Measurements from ENCODE around the gene ACOXL. TPM values are rescaled to one million over a fixed set of nuclear protein-coding genes. Genes with fewer than 3 reads are reported as not detected.

Gene ACOXL
- total RNA-seq, 2 experiments from 2014 or later, result not detected

DNA sequence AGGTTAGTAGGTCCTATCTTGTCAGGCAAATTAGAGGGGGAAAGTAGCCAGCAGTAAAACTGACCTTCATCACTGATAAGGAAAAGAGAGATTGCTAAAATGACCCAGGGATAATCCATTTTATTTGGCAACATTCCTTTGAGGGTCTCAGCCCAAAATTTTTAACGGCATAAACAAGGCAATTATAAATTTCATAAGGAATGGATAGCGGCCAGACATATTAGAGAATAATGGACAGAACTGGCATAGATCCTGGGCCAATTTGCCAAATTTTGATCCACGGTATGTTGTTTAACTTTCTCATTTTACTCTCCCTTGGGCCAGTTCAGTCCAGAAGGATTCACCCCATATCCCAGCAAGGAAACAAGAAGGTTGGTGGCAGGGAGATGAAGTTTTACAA is 217.9 kb downstream of the ACOXL start:
- Mint-ChIP-seq H3K27ac (no peak overlapping the region), H3K9me3 (peaks cover 5% of the 10 kb centered on the region), H3K4me1 (ENCODE audit: low read depth) (no peaks in the 10 kb centered on the region), H3K4me3 (no peak overlapping the region), H3K27me3 (no peaks in the 10 kb centered on the region), H3K36me3 (ENCODE audit: low read depth) (no peaks in the 10 kb centered on the region)
- TF ChIP-seq, protein P1, sequence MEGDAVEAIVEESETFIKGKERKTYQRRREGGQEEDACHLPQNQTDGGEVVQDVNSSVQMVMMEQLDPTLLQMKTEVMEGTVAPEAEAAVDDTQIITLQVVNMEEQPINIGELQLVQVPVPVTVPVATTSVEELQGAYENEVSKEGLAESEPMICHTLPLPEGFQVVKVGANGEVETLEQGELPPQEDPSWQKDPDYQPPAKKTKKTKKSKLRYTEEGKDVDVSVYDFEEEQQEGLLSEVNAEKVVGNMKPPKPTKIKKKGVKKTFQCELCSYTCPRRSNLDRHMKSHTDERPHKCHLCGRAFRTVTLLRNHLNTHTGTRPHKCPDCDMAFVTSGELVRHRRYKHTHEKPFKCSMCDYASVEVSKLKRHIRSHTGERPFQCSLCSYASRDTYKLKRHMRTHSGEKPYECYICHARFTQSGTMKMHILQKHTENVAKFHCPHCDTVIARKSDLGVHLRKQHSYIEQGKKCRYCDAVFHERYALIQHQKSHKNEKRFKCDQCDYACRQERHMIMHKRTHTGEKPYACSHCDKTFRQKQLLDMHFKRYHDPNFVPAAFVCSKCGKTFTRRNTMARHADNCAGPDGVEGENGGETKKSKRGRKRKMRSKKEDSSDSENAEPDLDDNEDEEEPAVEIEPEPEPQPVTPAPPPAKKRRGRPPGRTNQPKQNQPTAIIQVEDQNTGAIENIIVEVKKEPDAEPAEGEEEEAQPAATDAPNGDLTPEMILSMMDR (IDR thresholded peaks at IDR 0.05), result no peak
- no peak overlapping the region for H3K4me3 ChIP-seq (ENCODE audit: low read length)
- H3K27me3 ChIP-seq (ENCODE audit: control insufficient read depth in 1 of 2, insufficient read depth in 2 of 2, low read length in 2 of 2), result no peaks in the 10 kb centered on the region
- POLR2A ChIA-PET, result no interaction called here
- ATAC-seq (ENCODE audit: poor library complexity) (no peak), DNase-seq (no peak)
- H3K36me3 ChIP-seq (ENCODE audit: insufficient read depth, low read length), result no peaks in the 10 kb centered on the region
- intact Hi-C loops (cut with DNase I, micrococcal nuclease), result no loop called here
- no peaks in the 10 kb centered on the region for H3K4me1 ChIP-seq (ENCODE audit: insufficient read depth, low read length)
- no peaks in the 10 kb centered on the region for H3K9me3 ChIP-seq (ENCODE audit: control insufficient read depth in 1 of 2, insufficient read depth in 1 of 2, low read length in 2 of 2)
- CTCF ChIA-PET, result no interaction called here
- no peak overlapping the region for H3K27ac ChIP-seq (ENCODE audit: low read depth in 1 of 2, low read length in 2 of 2)

GRCh38 chr2:110955045-110955444 is 222.7 kb downstream of the ACOXL start:
- Mint-ChIP-seq H3K9me3 (no peaks in the 10 kb centered on the region), H3K4me1 (ENCODE audit: low read depth) (no peaks in the 10 kb centered on the region), H3K27me3 (no peaks in the 10 kb centered on the region), H3K4me3 (no peak overlapping the region), H3K27ac (no peak overlapping the region), H3K36me3 (ENCODE audit: low read depth) (no peaks in the 10 kb centered on the region)
- Histone ChIP-seq H3K4me3 (ENCODE audit: low read length) (no peak overlapping the region), H3K27ac (ENCODE audit: low read depth in 1 of 2, low read length in 2 of 2) (no peak overlapping the region), H3K4me1 (ENCODE audit: insufficient read depth, low read length) (no peaks in the 10 kb centered on the region), H3K27me3 (ENCODE audit: control insufficient read depth in 1 of 2, insufficient read depth in 2 of 2, low read length in 2 of 2) (no peaks in the 10 kb centered on the region), H3K36me3 (ENCODE audit: insufficient read depth, low read length) (no peaks in the 10 kb centered on the region), H3K9me3 (ENCODE audit: control insufficient read depth in 1 of 2, insufficient read depth in 1 of 2, low read length in 2 of 2) (no peaks in the 10 kb centered on the region)
- no peak for DNase-seq
- no peak for ATAC-seq (ENCODE audit: poor library complexity)
- POLR2A ChIA-PET, result no interaction called here
- TF ChIP-seq, protein P1 (IDR thresholded peaks at IDR 0.05), result no peak
- CTCF ChIA-PET, result no interaction called here
- intact Hi-C loops (cut with DNase I, micrococcal nuclease), result no loop called here

GRCh38 chr2:110955556-110955955 is 223.2 kb downstream of the ACOXL start:
- H3K27me3 Mint-ChIP-seq, result no peaks in the 10 kb centered on the region
- ChIA-PET CTCF (no interaction called here), POLR2A (no interaction called here)
- no peaks in the 10 kb centered on the region for H3K9me3 ChIP-seq (ENCODE audit: control insufficient read depth in 1 of 2, insufficient read depth in 1 of 2, low read length in 2 of 2)
- no peak overlapping the region for H3K4me3 ChIP-seq (ENCODE audit: low read length)
- intact Hi-C loops (cut with DNase I, micrococcal nuclease), result no loop called here
- no peaks in the 10 kb centered on the region for H3K36me3 Mint-ChIP-seq (ENCODE audit: low read depth)
- H3K27ac ChIP-seq (ENCODE audit: low read depth in 1 of 2, low read length in 2 of 2), result no peak overlapping the region
- H3K36me3 ChIP-seq (ENCODE audit: insufficient read depth, low read length), result no peaks in the 10 kb centered on the region
- no peaks in the 10 kb centered on the region for H3K4me1 ChIP-seq (ENCODE audit: insufficient read depth, low read length)
- H3K4me3 Mint-ChIP-seq, result no peak overlapping the region
- H3K4me1 Mint-ChIP-seq (ENCODE audit: low read depth), result no peaks in the 10 kb centered on the region
- H3K9me3 Mint-ChIP-seq, result no peaks in the 10 kb centered on the region
- ATAC-seq (ENCODE audit: poor library complexity), result no peak
- TF ChIP-seq, protein P1 (IDR thresholded peaks at IDR 0.05), result no peak
- DNase-seq, result no peak
- H3K27ac Mint-ChIP-seq, result no peak overlapping the region
- no peaks in the 10 kb centered on the region for H3K27me3 ChIP-seq (ENCODE audit: control insufficient read depth in 1 of 2, insufficient read depth in 2 of 2, low read length in 2 of 2)

All from CD4-positive, alpha-beta T cell (primary cell).